Mesenchymal stem cell (in vitro differentiated cells and primary cell): Measurements from ENCODE around the gene ADPRS.

ENCODE experiments used
- DNase-seq: peaks from one replicate; pipeline ENCODE4 v3.0.0-alpha.2; 2013
- H2AFZ ChIP-seq: one replicate; pipeline ENCODE4 v1.6.1; 2013; ENCODE audit warnings: low read depth, mild to moderate bottlenecking, control low read depth, inconsistent platforms, low read length, moderate library complexity
- H2AK5ac ChIP-seq: 2 replicates; pipeline ENCODE4 v1.6.1; 2013; ENCODE audit warnings: low read length, moderate library complexity, mild to moderate bottlenecking, inconsistent platforms; ENCODE audit not compliant: severe bottlenecking
- H2BK120ac ChIP-seq: one replicate; pipeline ENCODE4 v1.6.1; 2013; ENCODE audit warnings: low read depth, mild to moderate bottlenecking, inconsistent platforms, low read length, moderate library complexity
- H2BK12ac ChIP-seq, 2 experiments: one replicate each; pipeline ENCODE4 v1.6.1; 2013; ENCODE audit warnings: inconsistent platforms in 2 of 2, low read length in 2 of 2, mild to moderate bottlenecking in 2 of 2, moderate library complexity in 2 of 2, control low read depth in 1 of 2
- H2BK15ac ChIP-seq: one replicate; pipeline ENCODE4 v1.6.1; 2013; ENCODE audit warnings: mild to moderate bottlenecking, low read depth, inconsistent platforms; ENCODE audit not compliant: poor library complexity, severe bottlenecking
- H2BK5ac ChIP-seq: 2 replicates; pipeline ENCODE4 v1.6.1; 2013; ENCODE audit warnings: low read depth, mild to moderate bottlenecking, low read length, control low read depth, inconsistent platforms; ENCODE audit not compliant: poor library complexity, severe bottlenecking
- H3K14ac ChIP-seq, 2 experiments: one replicate each; pipeline ENCODE4 v1.6.1; 2013; ENCODE audit warnings: inconsistent platforms in 2 of 2, low read length in 2 of 2, control low read depth in 1 of 2, mild to moderate bottlenecking in 1 of 2, moderate library complexity in 1 of 2
- H3K18ac ChIP-seq, 2 experiments: one replicate each; pipeline ENCODE4 v1.6.1; 2013; ENCODE audit warnings: inconsistent platforms in 2 of 2, low read length in 2 of 2, control low read depth in 1 of 2, low read depth in 1 of 2, mild to moderate bottlenecking in 1 of 2
- H3K23ac ChIP-seq, 2 experiments: one replicate each; pipeline ENCODE4 v1.6.1; 2013; ENCODE audit warnings: inconsistent platforms in 2 of 2, low read length in 2 of 2, mild to moderate bottlenecking in 2 of 2, moderate library complexity in 2 of 2, control low read depth in 1 of 2
- H3K27ac ChIP-seq: 2 replicates; pipeline ENCODE4 v1.5.1; 2013; ENCODE audit warnings: mild to moderate bottlenecking, moderate library complexity, low read length, control low read depth, inconsistent platforms; ENCODE audit not compliant: poor library complexity, severe bottlenecking
- H3K27me3 ChIP-seq, 2 experiments: 2 replicates each; pipeline versions ENCODE4 v1.6.1 to v1.7.0; 2013; ENCODE audit warnings: low read length in 2 of 2, mild to moderate bottlenecking in 2 of 2, moderate library complexity in 2 of 2, control low read depth in 1 of 2, inconsistent platforms in 1 of 2; ENCODE audit not compliant: control insufficient read depth in 1 of 2, insufficient read depth in 1 of 2
- H3K36me3 ChIP-seq, 2 experiments: 2 replicates each; pipeline versions ENCODE4 v1.6.1 to v1.7.0; 2013; ENCODE audit warnings: low read length in 2 of 2, control low read depth in 1 of 2, inconsistent platforms in 1 of 2, low read depth in 1 of 2, mild to moderate bottlenecking in 1 of 2; ENCODE audit not compliant: insufficient read depth in 2 of 2, control insufficient read depth in 1 of 2
- H3K4ac ChIP-seq, 2 experiments: one replicate each; pipeline ENCODE4 v1.6.1; 2013; ENCODE audit warnings: inconsistent platforms in 2 of 2, low read length in 2 of 2, mild to moderate bottlenecking in 2 of 2, moderate library complexity in 2 of 2, control low read depth in 1 of 2, low read depth in 1 of 2
- H3K4me1 ChIP-seq: 2 replicates; pipeline ENCODE4 v1.6.1; 2013; ENCODE audit warnings: low read depth, low read length, control low read depth; ENCODE audit not compliant: control insufficient read depth, insufficient read depth
- H3K4me2 ChIP-seq: 2 replicates; pipeline ENCODE4 v1.6.1; 2013; ENCODE audit warnings: low read length, mild to moderate bottlenecking, inconsistent platforms; ENCODE audit not compliant: poor library complexity, severe bottlenecking
- H3K4me3 ChIP-seq, 2 experiments: 2 replicates each; pipeline versions ENCODE4 v1.5.1 to v1.7.0; 2013; ENCODE audit warnings: low read length in 2 of 2, mild to moderate bottlenecking in 2 of 2, control low read depth in 1 of 2, low read depth in 1 of 2; ENCODE audit not compliant: insufficient read depth in 1 of 2
- H3K79me1 ChIP-seq: replicated peaks from 2 replicates; pipeline ENCODE4 v1.6.1; 2013; ENCODE audit warnings: mild to moderate bottlenecking, control low read depth, low read length, inconsistent platforms; ENCODE audit not compliant: poor library complexity, severe bottlenecking
- H3K9ac ChIP-seq: 2 replicates; pipeline ENCODE4 v1.7.0; 2013; ENCODE audit warnings: mild to moderate bottlenecking, low read length, moderate library complexity
- H3K9me3 ChIP-seq: 2 replicates; pipeline ENCODE4 v1.7.0; 2013; ENCODE audit warnings: mild to moderate bottlenecking, low read length; ENCODE audit not compliant: control insufficient read depth
- H4K8ac ChIP-seq: one replicate; pipeline ENCODE4 v1.6.1; 2013; ENCODE audit warnings: inconsistent platforms, mild to moderate bottlenecking, low read length, moderate library complexity
- H4K91ac ChIP-seq: one replicate; pipeline ENCODE4 v1.6.1; 2013; ENCODE audit warnings: mild to moderate bottlenecking, low read length, inconsistent platforms
- WGBS: methylation state at CpG from one replicate; pipeline ENCODE4 v1.1.7; 2013; ENCODE audit warnings: mixed read lengths; 5-methylcytosine and 5-hydroxymethylcytosine counted together

The ADPRS gene

GRCh38 chr1:36128126-36128904 lies 39.6 kb downstream of the ADPRS start:
- Histone ChIP-seq H2BK120ac (no peak overlapping the region), H3K79me1 (no peaks in the 10 kb centered on the region), H3K9me3 (no peaks in the 10 kb centered on the region), H3K27ac (no peak overlapping the region), H2BK15ac (no peak overlapping the region), H3K9ac (no peak overlapping the region), H3K14ac (no peak overlapping the region), H4K8ac (no peak overlapping the region), H3K18ac (no peak overlapping the region), H2BK12ac (no peak overlapping the region), H3K4me1 (peaks cover 46% of the 10 kb centered on the region), H2AFZ (no peak overlapping the region), H3K4me2 (no peak overlapping the region), H2BK5ac (no peak overlapping the region), H3K4ac (no peak overlapping the region), H3K27me3 (peaks cover 0 to 9% of the 10 kb centered on the region in 2 experiments), H4K91ac (no peak overlapping the region), H2AK5ac (peak overlapping the region; percentile 89), H3K4me3 (no peak overlapping the region), H3K23ac (no peak overlapping the region), H3K36me3 (no peaks in the 10 kb centered on the region)
- no peak for DNase-seq
- WGBS = 94% methylated on average over 9 of the region's 11 CpGs

GRCh38 chr1:36128905-36129206 lies 40.2 kb downstream of the ADPRS start:
- Histone ChIP-seq H3K4me3 (no peak overlapping the region), H3K4ac (no peak overlapping the region), H4K91ac (no peak overlapping the region), H3K9ac (no peak overlapping the region), H3K23ac (no peak overlapping the region), H3K9me3 (no peaks in the 10 kb centered on the region), H2AFZ (no peak overlapping the region), H2BK5ac (no peak overlapping the region), H3K4me1 (peaks cover 45% of the 10 kb centered on the region), H4K8ac (no peak overlapping the region), H2BK15ac (no peak overlapping the region), H3K18ac (no peak overlapping the region), H3K27ac (no peak overlapping the region), H3K27me3 (peaks cover 0 to 9% of the 10 kb centered on the region in 2 experiments), H2BK12ac (no peak overlapping the region), H2AK5ac (peak overlapping the region; percentile 86), H3K4me2 (no peak overlapping the region), H2BK120ac (no peak overlapping the region), H3K14ac (no peak overlapping the region), H3K36me3 (no peaks in the 10 kb centered on the region), H3K79me1 (no peaks in the 10 kb centered on the region)
- 100% methylated on average over 3 of the region's 3 CpGs for WGBS
- DNase-seq = no peak

GRCh38 chr1:36132029-36132428 lies 43.3 kb downstream of the ADPRS start:
- H2BK12ac ChIP-seq = no peak overlapping the region
- no peak overlapping the region for H4K8ac ChIP-seq
- no peak for DNase-seq
- H3K27ac ChIP-seq = no peak overlapping the region
- no peak overlapping the region for H2BK15ac ChIP-seq
- H4K91ac ChIP-seq = no peak overlapping the region
- no peak overlapping the region for H2BK120ac ChIP-seq
- H3K23ac ChIP-seq = no peak overlapping the region
- H3K14ac ChIP-seq = no peak overlapping the region
- no peak overlapping the region for H3K4ac ChIP-seq
- H3K4me3 ChIP-seq = no peak overlapping the region
- H3K27me3 ChIP-seq = no peaks in the 10 kb centered on the region
- H3K9ac ChIP-seq = no peak overlapping the region
- H3K9me3 ChIP-seq = no peaks in the 10 kb centered on the region
- peaks cover 30% of the 10 kb centered on the region for H3K4me1 ChIP-seq
- H3K4me2 ChIP-seq = no peak overlapping the region
- WGBS = 93% methylated on average over 3 of the region's 3 CpGs
- no peak overlapping the region for H2AFZ ChIP-seq
- H3K18ac ChIP-seq = no peak overlapping the region
- H3K79me1 ChIP-seq = peaks cover 4% of the 10 kb centered on the region
- H2AK5ac ChIP-seq = no peak overlapping the region
- no peak overlapping the region for H2BK5ac ChIP-seq
- H3K36me3 ChIP-seq = peaks cover 6 to 8% of the 10 kb centered on the region in 2 experiments

- 87% methylated on average over 3 of the region's 3 CpGs for WGBS
- H3K79me1 ChIP-seq = peaks cover 14% of the 10 kb centered on the region
Observed at GRCh38 chr1:36133484-36133883, 44.8 kb downstream of the ADPRS start.

More at GRCh38 chr1:36133484-36133883, 44.8 kb downstream of the ADPRS start:
- no peak overlapping the region for H3K4me3 ChIP-seq
- H3K4me1 ChIP-seq = peaks cover 17% of the 10 kb centered on the region
- DNase-seq = peak; percentile 84
- H2BK5ac ChIP-seq = no peak overlapping the region
- no peak overlapping the region for H2BK15ac ChIP-seq
- no peak overlapping the region for H3K18ac ChIP-seq
- H2AK5ac ChIP-seq = no peak overlapping the region
- peaks cover 17 to 23% of the 10 kb centered on the region in 2 experiments for H3K36me3 ChIP-seq
- H3K4ac ChIP-seq = no peak overlapping the region
- H2AFZ ChIP-seq = no peak overlapping the region
- H3K14ac ChIP-seq = no peak overlapping the region
- no peak overlapping the region for H4K91ac ChIP-seq
- H2BK12ac ChIP-seq = no peak overlapping the region
- peak overlapping the region; percentile 75 for H3K9ac ChIP-seq
- no peak overlapping the region for H3K4me2 ChIP-seq
- H3K27ac ChIP-seq = no peak overlapping the region
- no peak overlapping the region for H2BK120ac ChIP-seq
- no peak overlapping the region for H4K8ac ChIP-seq
- no peaks in the 10 kb centered on the region for H3K27me3 ChIP-seq
- H3K9me3 ChIP-seq = no peaks in the 10 kb centered on the region
- no peak overlapping the region for H3K23ac ChIP-seq
